GM21447 (cell line): ENCODE data around the gene SCYGR1.
"Not testable (repeated sequence)": the region's sequence is repeated elsewhere in the genome, so short reads cannot be mapped to it uniquely, and the experiment has no call there.

Experiments
- ATAC-seq: cut with Tn5 transposase; IDR thresholded peaks from one replicate; pipeline ENCODE4 v1.9.1; 2021; ENCODE audit not compliant: unreplicated experiment

The SCYGR1 gene

GRCh38 chr2:227402959-227403358, 15.2 kb upstream of the SCYGR1 start:
- no peak for ATAC-seq

- no peak for ATAC-seq
Observed at GRCh38 chr2:227402321-227402720, 14.6 kb upstream of the SCYGR1 start.

GRCh38 chr2:227401550-227401949, 13.8 kb upstream of the SCYGR1 start:
- no peak for ATAC-seq

- ATAC-seq = no peak
Observed at GRCh38 chr2:227398684-227399670, 11.2 kb upstream of the SCYGR1 start.

GRCh38 chr2:227397562-227397961, 9.8 kb upstream of the SCYGR1 start:
- no peak for ATAC-seq

GRCh38 chr2:227395556-227395955, 7.8 kb upstream of the SCYGR1 start:
- no peak for ATAC-seq

- ATAC-seq = no peak
Observed at GRCh38 chr2:227394401-227394800, 6.7 kb upstream of the SCYGR1 start.

GRCh38 chr2:227390468-227391256, 2.9 kb upstream of the SCYGR1 start:
- ATAC-seq = no peak

- ATAC-seq = no peak
Observed at GRCh38 chr2:227389661-227390060, 1.9 kb upstream of the SCYGR1 start.

GRCh38 chr2:227389231-227389630, 1.5 kb upstream of the SCYGR1 start:
- no peak for ATAC-seq

- no peak for ATAC-seq
Observed at GRCh38 chr2:227388537-227389011, 825 bp upstream of the SCYGR1 start.

- no peak for ATAC-seq
Observed at GRCh38 chr2:227386630-227387029, 1.1 kb downstream of the SCYGR1 start.

- ATAC-seq = no peak
Observed at GRCh38 chr2:227383686-227384085, 4.1 kb downstream of the SCYGR1 start.

GRCh38 chr2:227382241-227382835, 5.4 kb downstream of the SCYGR1 start:
- ATAC-seq = not testable (repeated sequence)

- ATAC-seq = no peak
Observed at GRCh38 chr2:227379095-227379494, 8.7 kb downstream of the SCYGR1 start, which contains the start of gene TM4SF20. Gene TM4SF20, minus strand, starts transcription at chr2:227379306. Its CDS starts 38 bp downstream, at chr2:227379268.

GRCh38 chr2:227378371-227378782, 9.4 kb downstream of the SCYGR1 start:
- ATAC-seq = no peak

GRCh38 chr2:227377467-227378351, 10.0 kb downstream of the SCYGR1 start:
- ATAC-seq = no peak

GRCh38 chr2:227376656-227377396, 10.9 kb downstream of the SCYGR1 start:
- ATAC-seq = no peak

GRCh38 chr2:227374158-227374557, 13.6 kb downstream of the SCYGR1 start:
- no peak for ATAC-seq
